ENCODE data around the gene DENND6B.

The DENND6B gene

DNA sequence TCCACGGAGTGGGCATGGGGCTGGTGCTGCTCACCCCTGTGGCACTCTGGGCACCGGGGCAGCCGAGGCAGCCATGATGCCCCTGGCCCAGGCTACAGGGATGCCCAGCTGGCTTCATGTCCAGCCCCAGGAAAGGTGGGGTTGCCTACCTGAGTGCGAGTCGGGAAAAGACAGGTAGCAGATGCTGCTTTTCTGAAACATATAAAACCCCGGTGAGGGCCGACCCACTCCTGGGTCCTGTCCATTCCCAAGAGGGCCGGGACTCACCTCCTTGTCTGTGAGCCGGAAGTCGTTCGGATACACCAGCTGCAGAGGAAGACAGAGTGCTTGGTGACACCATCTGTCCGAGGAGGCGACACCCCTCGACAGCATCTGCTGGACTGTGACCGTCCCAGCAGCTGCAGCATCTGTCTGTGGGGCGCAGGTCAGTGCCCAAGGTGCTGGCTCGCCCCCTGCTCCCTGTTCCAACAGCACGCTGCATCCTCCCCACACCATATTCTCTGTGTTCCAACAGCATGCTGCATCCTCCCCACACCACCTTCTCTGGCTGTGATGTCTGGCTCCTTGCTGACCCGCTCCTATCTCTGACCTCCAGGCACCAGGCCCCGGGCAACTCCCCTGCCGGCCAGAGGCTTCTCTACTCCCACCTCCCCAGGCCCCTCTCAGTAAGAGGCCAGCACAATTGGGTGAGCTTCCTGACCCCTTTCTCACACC is 8.0 kb downstream of the DENND6B start:
- Histone ChIP-seq H3K27ac (ENCODE audit: low read depth, low read length, poor library complexity, severe bottlenecking) (no peak overlapping the region), H3F3A (ENCODE audit: insufficient read depth, low read length) (no peaks in the 10 kb centered on the region), H3K4me1 (ENCODE audit: insufficient read depth, low read length, severe bottlenecking) (peaks cover 17% of the 10 kb centered on the region), H3K4me3 (ENCODE audit: low read depth, low read length, poor library complexity, severe bottlenecking) (no peak overlapping the region), H3K79me2 (ENCODE audit: insufficient read depth, low read length) (no peaks in the 10 kb centered on the region), H2AFZ (ENCODE audit: low read length) (no peak overlapping the region), H3K4me2 (ENCODE audit: low read length) (no peak overlapping the region), H3K27me3 (ENCODE audit: insufficient read depth, low read length) (peaks cover 7% of the 10 kb centered on the region; the same call in 1 of the 2 replicates), H3K9me2 (ENCODE audit: low read depth, low read length) (no peaks in the 10 kb centered on the region), H3K9ac (ENCODE audit: low read length) (no peak overlapping the region), H4K20me1 (ENCODE audit: insufficient read depth, low read length) (no peaks in the 10 kb centered on the region), H3K9me3 (ENCODE audit: low read length) (no peaks in the 10 kb centered on the region), H3K36me3 (ENCODE audit: insufficient read depth, low read length) (no peaks in the 10 kb centered on the region)
- TF ChIP-seq EZH2 (IDR thresholded peaks at IDR 0.05; ENCODE audit: borderline replicate concordance, low read length), result no peak
- TF ChIP-seq, protein P1, sequence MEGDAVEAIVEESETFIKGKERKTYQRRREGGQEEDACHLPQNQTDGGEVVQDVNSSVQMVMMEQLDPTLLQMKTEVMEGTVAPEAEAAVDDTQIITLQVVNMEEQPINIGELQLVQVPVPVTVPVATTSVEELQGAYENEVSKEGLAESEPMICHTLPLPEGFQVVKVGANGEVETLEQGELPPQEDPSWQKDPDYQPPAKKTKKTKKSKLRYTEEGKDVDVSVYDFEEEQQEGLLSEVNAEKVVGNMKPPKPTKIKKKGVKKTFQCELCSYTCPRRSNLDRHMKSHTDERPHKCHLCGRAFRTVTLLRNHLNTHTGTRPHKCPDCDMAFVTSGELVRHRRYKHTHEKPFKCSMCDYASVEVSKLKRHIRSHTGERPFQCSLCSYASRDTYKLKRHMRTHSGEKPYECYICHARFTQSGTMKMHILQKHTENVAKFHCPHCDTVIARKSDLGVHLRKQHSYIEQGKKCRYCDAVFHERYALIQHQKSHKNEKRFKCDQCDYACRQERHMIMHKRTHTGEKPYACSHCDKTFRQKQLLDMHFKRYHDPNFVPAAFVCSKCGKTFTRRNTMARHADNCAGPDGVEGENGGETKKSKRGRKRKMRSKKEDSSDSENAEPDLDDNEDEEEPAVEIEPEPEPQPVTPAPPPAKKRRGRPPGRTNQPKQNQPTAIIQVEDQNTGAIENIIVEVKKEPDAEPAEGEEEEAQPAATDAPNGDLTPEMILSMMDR (IDR thresholded peaks at IDR 0.05; ENCODE audit: low read length), result no peak

DNA sequence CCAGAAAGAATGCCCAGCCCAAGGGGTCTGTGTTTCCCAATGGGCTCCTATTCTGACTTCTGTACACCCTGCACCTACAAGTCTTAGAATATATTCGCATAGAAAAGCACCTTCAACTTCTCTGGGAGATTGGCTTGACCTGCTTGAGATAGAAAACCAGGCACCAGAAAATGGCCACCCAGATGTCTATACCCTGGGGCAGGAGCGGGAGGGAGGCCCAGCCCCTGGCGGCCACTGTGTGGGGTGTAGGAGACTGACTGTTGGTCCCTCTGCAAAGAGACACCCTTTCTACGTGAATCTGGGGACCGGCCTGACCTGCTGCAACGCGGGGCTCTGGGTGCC is 8.5 kb downstream of the DENND6B start:
- Histone ChIP-seq H2AFZ (ENCODE audit: low read length) (no peak overlapping the region), H3K9ac (ENCODE audit: low read length) (no peak overlapping the region), H3K4me1 (ENCODE audit: insufficient read depth, low read length, severe bottlenecking) (peaks cover 20% of the 10 kb centered on the region), H3K4me3 (ENCODE audit: low read depth, low read length, poor library complexity, severe bottlenecking) (no peak overlapping the region), H3K36me3 (ENCODE audit: insufficient read depth, low read length) (no peaks in the 10 kb centered on the region), H4K20me1 (ENCODE audit: insufficient read depth, low read length) (no peaks in the 10 kb centered on the region), H3K27me3 (ENCODE audit: insufficient read depth, low read length) (peaks cover 7% of the 10 kb centered on the region; the same call in 1 of the 2 replicates), H3K9me3 (ENCODE audit: low read length) (no peaks in the 10 kb centered on the region), H3K9me2 (ENCODE audit: low read depth, low read length) (no peaks in the 10 kb centered on the region), H3K79me2 (ENCODE audit: insufficient read depth, low read length) (no peaks in the 10 kb centered on the region), H3K27ac (ENCODE audit: low read depth, low read length, poor library complexity, severe bottlenecking) (no peak overlapping the region), H3K4me2 (ENCODE audit: low read length) (no peak overlapping the region), H3F3A (ENCODE audit: insufficient read depth, low read length) (no peaks in the 10 kb centered on the region)
- TF ChIP-seq EZH2 (IDR thresholded peaks at IDR 0.05; ENCODE audit: borderline replicate concordance, low read length), result no peak
- TF ChIP-seq, protein P1 (IDR thresholded peaks at IDR 0.05; ENCODE audit: low read length), result no peak

DNA sequence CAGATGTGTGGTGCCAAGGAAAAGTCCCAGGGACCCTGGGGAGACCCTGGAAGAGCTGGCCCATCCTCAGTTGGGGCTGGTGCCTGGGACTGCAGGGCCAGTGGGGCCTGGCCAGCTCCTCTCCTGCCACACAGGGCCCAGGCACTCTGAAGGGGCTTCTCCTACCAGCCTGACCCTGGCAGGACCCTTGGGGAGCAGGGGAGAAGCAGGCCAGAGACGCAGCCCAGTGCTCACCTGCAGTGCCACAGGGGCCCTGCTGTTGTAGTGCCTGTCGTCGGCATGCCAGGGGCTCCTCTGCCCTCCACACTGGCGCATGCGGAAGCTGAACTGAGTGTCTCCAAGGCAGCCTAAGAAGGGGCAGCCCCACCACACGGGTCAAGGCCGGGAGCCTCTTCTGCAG is 9.1 kb downstream of the DENND6B start:
- H3K9me2 ChIP-seq (ENCODE audit: low read depth, low read length), result no peaks in the 10 kb centered on the region
- no peak overlapping the region for H2AFZ ChIP-seq (ENCODE audit: low read length)
- H3K4me2 ChIP-seq (ENCODE audit: low read length), result no peak overlapping the region
- no peak overlapping the region for H3K4me3 ChIP-seq (ENCODE audit: low read depth, low read length, poor library complexity, severe bottlenecking)
- peaks cover 7% of the 10 kb centered on the region; the same call in 1 of the 2 replicates for H3K27me3 ChIP-seq (ENCODE audit: insufficient read depth, low read length)
- TF ChIP-seq, protein P1 (IDR thresholded peaks at IDR 0.05; ENCODE audit: low read length), result no peak
- TF ChIP-seq EZH2 (IDR thresholded peaks at IDR 0.05; ENCODE audit: borderline replicate concordance, low read length), result no peak
- no peaks in the 10 kb centered on the region for H3K36me3 ChIP-seq (ENCODE audit: insufficient read depth, low read length)
- no peaks in the 10 kb centered on the region for H3K79me2 ChIP-seq (ENCODE audit: insufficient read depth, low read length)
- H3K27ac ChIP-seq (ENCODE audit: low read depth, low read length, poor library complexity, severe bottlenecking), result no peak overlapping the region
- no peaks in the 10 kb centered on the region for H4K20me1 ChIP-seq (ENCODE audit: insufficient read depth, low read length)
- no peak overlapping the region for H3K9ac ChIP-seq (ENCODE audit: low read length)
- H3K4me1 ChIP-seq (ENCODE audit: insufficient read depth, low read length, severe bottlenecking), result peaks cover 20% of the 10 kb centered on the region
- no peaks in the 10 kb centered on the region for H3F3A ChIP-seq (ENCODE audit: insufficient read depth, low read length)
- H3K9me3 ChIP-seq (ENCODE audit: low read length), result no peaks in the 10 kb centered on the region
